ENCODE data around the gene CENPS.
"Not testable (repeated sequence)": the region's sequence is repeated elsewhere in the genome, so short reads cannot be mapped to it uniquely, and the experiment has no call there.

CENPS gene

GRCh38 chr1:10450156-10450814 lies 20.1 kb downstream of the CENPS start:
- no peak for FAIRE-seq
- DNase-seq (ENCODE audit: insufficient read length, low spot score) = no peak

GRCh38 chr1:10450836-10451235 lies 20.6 kb downstream of the CENPS start:
- no peak for DNase-seq (ENCODE audit: insufficient read length, low spot score)
- no peak for FAIRE-seq

- FAIRE-seq (no peak), DNase-seq (ENCODE audit: insufficient read length, low spot score) (no peak)
These were observed 21.1 kb downstream of the CENPS start for GRCh38 chr1:10451287-10451686.

- no peak for FAIRE-seq
- no peak for DNase-seq (ENCODE audit: insufficient read length, low spot score)
These were observed 25.8 kb downstream of the CENPS start for GRCh38 chr1:10456048-10456447.

- DNase-seq (ENCODE audit: insufficient read length, low spot score) = no peak
- FAIRE-seq = no peak
These were observed 26.4 kb downstream of the CENPS start for GRCh38 chr1:10456661-10457060.

GRCh38 chr1:10457462-10457861 lies 27.2 kb downstream of the CENPS start:
- not testable (repeated sequence) for FAIRE-seq; DNase-seq (ENCODE audit: insufficient read length, low spot score)

GRCh38 chr1:10457875-10458274 lies 27.6 kb downstream of the CENPS start:
- no peak for FAIRE-seq

GRCh38 chr1:10459184-10459583 lies 29.0 kb downstream of the CENPS start:
- FAIRE-seq = no peak
- DNase-seq (ENCODE audit: insufficient read length, low spot score) = peak; percentile 60

More at GRCh38 chr1:10457875-10458274, 27.6 kb downstream of the CENPS start:
- DNase-seq (ENCODE audit: insufficient read length, low spot score) = no peak

- no peak for FAIRE-seq
- DNase-seq (ENCODE audit: insufficient read length, low spot score) = no peak
These were observed 36.8 kb downstream of the CENPS start for GRCh38 chr1:10467078-10467477.

GRCh38 chr1:10470043-10470442 lies 39.8 kb downstream of the CENPS start:
- no peak for DNase-seq (ENCODE audit: insufficient read length, low spot score)
- no peak for FAIRE-seq

- FAIRE-seq (no peak), DNase-seq (ENCODE audit: insufficient read length, low spot score) (no peak)
These were observed 41.4 kb downstream of the CENPS start for GRCh38 chr1:10471411-10472219.

- peak; percentile 82 for FAIRE-seq
- DNase-seq (ENCODE audit: insufficient read length, low spot score) = peak; percentile 94
These were observed 42.2 kb downstream of the CENPS start, which contains the start of gene DFFA for GRCh38 chr1:10472220-10473144. TSS of gene DFFA (minus strand) at chr1:10472529. CDS start at chr1:10472458, 71 bp downstream.

GRCh38 chr1:10473145-10473765 lies 43.0 kb downstream of the CENPS start:
- no peak for FAIRE-seq
- DNase-seq (ENCODE audit: insufficient read length, low spot score) = no peak

- not testable (repeated sequence) for DNase-seq (ENCODE audit: insufficient read length, low spot score); FAIRE-seq
These were observed 44.0 kb downstream of the CENPS start for GRCh38 chr1:10474309-10474612.

- FAIRE-seq = no peak
- peak; percentile 87 for DNase-seq (ENCODE audit: insufficient read length, low spot score)
These were observed 44.6 kb downstream of the CENPS start, which contains the start of gene PEX14 for GRCh38 chr1:10474613-10475507. TSS of gene PEX14 (plus strand) at chr1:10474950. CDS start at chr1:10474967, 17 bp downstream.

- DNase-seq (ENCODE audit: insufficient read length, low spot score) = no peak
- FAIRE-seq = no peak
These were observed 45.3 kb downstream of the CENPS start for GRCh38 chr1:10475510-10475909.

- FAIRE-seq (no peak), DNase-seq (ENCODE audit: insufficient read length, low spot score) (no peak)
These were observed 49.1 kb downstream of the CENPS start for GRCh38 chr1:10479296-10479695.

GRCh38 chr1:10480614-10481013 lies 50.4 kb downstream of the CENPS start:
- FAIRE-seq = no peak
- DNase-seq (ENCODE audit: insufficient read length, low spot score) = no peak

GRCh38 chr1:10484521-10484920 lies 54.3 kb downstream of the CENPS start:
- DNase-seq (ENCODE audit: insufficient read length, low spot score) (no peak), FAIRE-seq (no peak)
